Omental fat pad (tissue), 4 donors: ENCODE measurements around the gene ADAMTS7. TPM values are rescaled to one million over a fixed set of nuclear protein-coding genes. Genes with fewer than 3 reads are reported as not detected.
"Not testable (repeated sequence)": the region's sequence is repeated elsewhere in the genome, so short reads cannot be mapped to it uniquely, and the experiment has no call there.

Experiments
- ATAC-seq: fragments of 150-250 bp; one replicate; pipeline ENCODE4 v1.9.1; 2016; ENCODE audit warnings: mild to moderate bottlenecking, moderate library complexity; ENCODE audit not compliant: low FRiP score
- DNase-seq: peaks from one replicate; pipeline ENCODE4 v3.0.0-alpha.2; 2019; ENCODE audit warnings: low spot score
- CTCF ChIP-seq, 3 donors: fragments of 450-650 bp; IDR thresholded peaks; one replicate each; pipeline ENCODE4 v1.5.1; 2016 to 2017; ENCODE audit warnings: antibody characterized with exemption in 3 of 3, mild to moderate bottlenecking in 3 of 3, moderate library complexity in 2 of 3
- total RNA-seq, 4 donors: library from RNA; depleted of rRNA; stranded (reverse); fragments of >200 nt; gene quantifications; one replicate each; pipeline ENCODE4 v1.1.0, GENCODE V29; 2016

ADAMTS7 gene
- total RNA-seq, 4 donors from 2014 or later: 4.4 to 7.8 (median 6.3) TPM

GRCh38 chr15:78739996-78740903 lies 71.0 kb downstream of the ADAMTS7 start:
- DNase-seq (no peak), ATAC-seq (no peak)
- no peak for TF ChIP-seq CTCF (IDR thresholded peaks at IDR 0.05)

- DNase-seq: no peak
- no peak for TF ChIP-seq CTCF (IDR thresholded peaks at IDR 0.05)
- no peak for ATAC-seq
Observed at GRCh38 chr15:78739206-78739605, 72.1 kb downstream of the ADAMTS7 start.

- not testable (repeated sequence) for DNase-seq, ATAC-seq
Observed at GRCh38 chr15:78737931-78738558, 73.2 kb downstream of the ADAMTS7 start.

GRCh38 chr15:78737187-78737820 lies 74.0 kb downstream of the ADAMTS7 start:
- DNase-seq (no peak), ATAC-seq (no peak)
- no peak for TF ChIP-seq CTCF (IDR thresholded peaks at IDR 0.05)

- not testable (repeated sequence) for ATAC-seq, DNase-seq
Observed at GRCh38 chr15:78736286-78736685, 75.0 kb downstream of the ADAMTS7 start.

DNA sequence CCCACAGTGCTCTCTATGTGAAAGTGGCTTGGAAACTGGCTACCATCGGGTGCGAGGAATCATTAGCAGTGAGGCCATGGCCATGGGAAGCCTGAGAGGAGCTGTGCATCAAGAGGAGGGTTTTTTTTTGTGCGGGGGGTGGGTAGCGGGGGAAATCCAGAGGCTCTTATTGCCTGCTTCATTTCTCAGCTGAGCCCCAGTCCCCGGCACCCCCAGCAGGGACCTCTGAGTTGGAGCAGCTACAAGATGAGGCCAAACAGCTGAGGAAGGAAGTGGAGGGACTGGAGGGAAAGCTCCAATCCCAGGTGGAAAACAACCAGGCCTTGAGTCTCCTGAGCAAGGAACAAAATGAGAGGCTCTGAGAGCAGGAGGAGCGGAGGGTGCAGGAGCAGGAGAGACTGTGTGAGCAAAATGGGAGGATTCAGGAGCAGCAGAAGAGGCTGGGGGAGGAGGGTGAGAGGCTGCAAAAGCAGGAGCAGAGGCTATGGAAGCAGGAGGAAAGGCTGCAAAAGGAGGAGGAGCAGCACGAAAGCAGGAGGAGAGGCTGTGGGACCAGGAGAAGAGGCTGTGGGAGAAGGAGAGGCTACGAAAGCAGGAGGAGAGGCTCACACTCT lies 76.7 kb downstream of the ADAMTS7 start:
- ATAC-seq (no peak), DNase-seq (no peak)
- no peak for TF ChIP-seq CTCF (IDR thresholded peaks at IDR 0.05)

DNA sequence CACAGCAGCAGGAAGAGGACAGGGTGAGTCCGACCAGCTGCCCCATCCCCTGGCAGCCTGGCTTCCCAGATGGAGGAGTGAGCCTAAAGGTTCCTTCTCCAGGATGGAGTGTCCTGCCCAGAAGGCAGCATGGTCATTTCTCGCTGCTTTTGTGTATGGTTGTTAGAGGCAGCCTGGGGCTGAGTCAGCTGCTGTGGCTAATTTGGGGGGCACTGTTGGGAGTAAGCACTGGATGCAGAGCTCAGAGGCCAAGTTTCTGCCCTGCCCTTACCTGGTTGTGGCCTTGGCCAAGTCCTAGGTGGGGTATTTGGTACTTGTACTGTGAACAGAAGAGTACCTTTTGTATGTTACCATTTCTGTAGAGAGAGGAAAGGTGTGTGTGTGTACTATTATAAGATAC lies 78.6 kb downstream of the ADAMTS7 start:
- DNase-seq (no peak), ATAC-seq (no peak)
- no peak for TF ChIP-seq CTCF (IDR thresholded peaks at IDR 0.05)
